ENCODE measurements around the gene MRPL47. TPM values are rescaled to one million over a fixed set of nuclear protein-coding genes. Genes with fewer than 3 reads are reported as not detected.

MRPL47 gene
- total and polyA plus RNA-seq, 9 of the 15 experiments (the other 6 are each of a cell fraction or from before 2014, with no cell fraction given), result 101 to 437 (median 141) TPM

DNA sequence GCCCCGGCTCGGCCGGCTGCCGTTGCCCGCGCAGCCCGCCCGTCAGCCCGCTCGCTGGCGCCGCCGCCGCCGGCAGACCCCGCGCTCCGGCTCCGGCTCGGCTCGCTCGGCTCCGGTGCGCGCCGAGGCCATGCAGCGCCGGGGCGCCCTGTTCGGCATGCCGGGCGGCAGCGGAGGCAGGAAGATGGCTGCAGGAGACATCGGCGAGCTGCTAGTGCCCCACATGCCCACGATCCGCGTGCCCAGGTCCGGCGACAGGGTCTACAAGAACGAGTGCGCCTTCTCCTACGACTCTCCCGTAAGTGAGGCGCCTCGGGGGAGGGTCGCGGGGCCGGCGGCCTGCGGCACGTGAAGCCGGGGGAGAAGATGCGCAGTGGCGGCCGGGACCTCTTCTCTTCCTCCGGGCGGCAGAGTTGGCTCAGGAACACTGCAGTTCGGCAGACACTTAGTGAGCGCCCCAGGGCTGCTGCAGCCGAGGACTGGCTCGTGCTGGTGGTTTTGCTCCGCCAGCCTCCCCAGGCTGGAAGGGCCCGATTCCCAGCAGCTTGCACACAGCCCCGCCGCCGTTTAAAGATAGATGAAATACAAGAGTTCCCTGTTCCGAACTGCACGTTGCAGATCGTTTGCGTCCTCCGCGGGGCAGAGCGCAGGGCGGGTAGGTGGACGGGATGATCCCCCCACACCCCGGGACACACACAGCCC, 48.8 kb upstream of the MRPL47 start (continued):
- TF ChIP-seq SP2 (IDR thresholded peaks at IDR 0.05; ENCODE audit: extremely low read depth, low read depth, low read length, poor library complexity, severe bottlenecking) (no peak), KLF6 (CRISPR knock-in tag; IDR thresholded peaks at IDR 0.05; ENCODE audit: borderline replicate concordance) (no peak), ZBTB7A (IDR thresholded peaks at IDR 0.05; ENCODE audit: borderline replicate concordance, control insufficient read depth, low read depth, low read length) (peak; percentile 20; the same call in 1 of the 2 replicates), MAFF (IDR thresholded peaks at IDR 0.05; ENCODE audit: low read length) (no peak), MAFG (tag; conservative IDR thresholded peaks at IDR 0.05) (no peak), FOXM1 (IDR thresholded peaks at IDR 0.05; ENCODE audit: low read depth) (no peak), FOXM1 (CRISPR knock-in tag; IDR thresholded peaks at IDR 0.05; ENCODE audit: low read depth) (no peak), ZNF561 (CRISPR knock-in tag; conservative IDR thresholded peaks at IDR 0.05) (no peak), TOE1 (IDR thresholded peaks at IDR 0.05; ENCODE audit: borderline replicate concordance) (no peak), TOE1 (CRISPR knock-in tag; IDR thresholded peaks at IDR 0.05; ENCODE audit: borderline replicate concordance, low read depth) (no peak), GABPB2 (CRISPR knock-in tag; conservative IDR thresholded peaks at IDR 0.05) (no peak), TCF7L2 (IDR thresholded peaks at IDR 0.05; ENCODE audit: low read depth, low read length) (no peak), SMARCA5 (IDR thresholded peaks at IDR 0.05) (no peak), IRF2 (CRISPR knock-in tag; IDR thresholded peaks at IDR 0.05) (no peak), ZKSCAN1 (IDR thresholded peaks at IDR 0.05; ENCODE audit: low read depth, low read length) (no peak), NELFE (IDR thresholded peaks at IDR 0.05; ENCODE audit: insufficient read depth, insufficient read length) (no peak), HNRNPLL (IDR thresholded peaks at IDR 0.05; ENCODE audit: low read depth, low read length, poor library complexity, severe bottlenecking) (peak; percentile 18), NCOA6 (IDR thresholded peaks at IDR 0.05) (no peak), TCFL5 (CRISPR knock-in tag; conservative IDR thresholded peaks at IDR 0.05) (no peak), SIN3A (IDR thresholded peaks at IDR 0.05; ENCODE audit: borderline replicate concordance in 2 of 2, control insufficient read depth in 1 of 2, low read depth in 2 of 2, low read length in 2 of 2) (no peak), POU5F1 (IDR thresholded peaks at IDR 0.05; ENCODE audit: borderline replicate concordance, low read depth, low read length, partially characterized antibody) (no peak)
- TF ChIP-seq, protein P1, sequence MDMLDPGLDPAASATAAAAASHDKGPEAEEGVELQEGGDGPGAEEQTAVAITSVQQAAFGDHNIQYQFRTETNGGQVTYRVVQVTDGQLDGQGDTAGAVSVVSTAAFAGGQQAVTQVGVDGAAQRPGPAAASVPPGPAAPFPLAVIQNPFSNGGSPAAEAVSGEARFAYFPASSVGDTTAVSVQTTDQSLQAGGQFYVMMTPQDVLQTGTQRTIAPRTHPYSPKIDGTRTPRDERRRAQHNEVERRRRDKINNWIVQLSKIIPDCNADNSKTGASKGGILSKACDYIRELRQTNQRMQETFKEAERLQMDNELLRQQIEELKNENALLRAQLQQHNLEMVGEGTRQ (CRISPR knock-in tag; IDR thresholded peaks at IDR 0.05), result peak; percentile 42
- TF ChIP-seq, protein P2, sequence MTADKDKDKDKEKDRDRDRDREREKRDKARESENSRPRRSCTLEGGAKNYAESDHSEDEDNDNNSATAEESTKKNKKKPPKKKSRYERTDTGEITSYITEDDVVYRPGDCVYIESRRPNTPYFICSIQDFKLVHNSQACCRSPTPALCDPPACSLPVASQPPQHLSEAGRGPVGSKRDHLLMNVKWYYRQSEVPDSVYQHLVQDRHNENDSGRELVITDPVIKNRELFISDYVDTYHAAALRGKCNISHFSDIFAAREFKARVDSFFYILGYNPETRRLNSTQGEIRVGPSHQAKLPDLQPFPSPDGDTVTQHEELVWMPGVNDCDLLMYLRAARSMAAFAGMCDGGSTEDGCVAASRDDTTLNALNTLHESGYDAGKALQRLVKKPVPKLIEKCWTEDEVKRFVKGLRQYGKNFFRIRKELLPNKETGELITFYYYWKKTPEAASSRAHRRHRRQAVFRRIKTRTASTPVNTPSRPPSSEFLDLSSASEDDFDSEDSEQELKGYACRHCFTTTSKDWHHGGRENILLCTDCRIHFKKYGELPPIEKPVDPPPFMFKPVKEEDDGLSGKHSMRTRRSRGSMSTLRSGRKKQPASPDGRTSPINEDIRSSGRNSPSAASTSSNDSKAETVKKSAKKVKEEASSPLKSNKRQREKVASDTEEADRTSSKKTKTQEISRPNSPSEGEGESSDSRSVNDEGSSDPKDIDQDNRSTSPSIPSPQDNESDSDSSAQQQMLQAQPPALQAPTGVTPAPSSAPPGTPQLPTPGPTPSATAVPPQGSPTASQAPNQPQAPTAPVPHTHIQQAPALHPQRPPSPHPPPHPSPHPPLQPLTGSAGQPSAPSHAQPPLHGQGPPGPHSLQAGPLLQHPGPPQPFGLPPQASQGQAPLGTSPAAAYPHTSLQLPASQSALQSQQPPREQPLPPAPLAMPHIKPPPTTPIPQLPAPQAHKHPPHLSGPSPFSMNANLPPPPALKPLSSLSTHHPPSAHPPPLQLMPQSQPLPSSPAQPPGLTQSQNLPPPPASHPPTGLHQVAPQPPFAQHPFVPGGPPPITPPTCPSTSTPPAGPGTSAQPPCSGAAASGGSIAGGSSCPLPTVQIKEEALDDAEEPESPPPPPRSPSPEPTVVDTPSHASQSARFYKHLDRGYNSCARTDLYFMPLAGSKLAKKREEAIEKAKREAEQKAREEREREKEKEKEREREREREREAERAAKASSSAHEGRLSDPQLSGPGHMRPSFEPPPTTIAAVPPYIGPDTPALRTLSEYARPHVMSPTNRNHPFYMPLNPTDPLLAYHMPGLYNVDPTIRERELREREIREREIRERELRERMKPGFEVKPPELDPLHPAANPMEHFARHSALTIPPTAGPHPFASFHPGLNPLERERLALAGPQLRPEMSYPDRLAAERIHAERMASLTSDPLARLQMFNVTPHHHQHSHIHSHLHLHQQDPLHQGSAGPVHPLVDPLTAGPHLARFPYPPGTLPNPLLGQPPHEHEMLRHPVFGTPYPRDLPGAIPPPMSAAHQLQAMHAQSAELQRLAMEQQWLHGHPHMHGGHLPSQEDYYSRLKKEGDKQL (CRISPR knock-in tag; IDR thresholded peaks at IDR 0.05; ENCODE audit: borderline replicate concordance), result no peak
